NOMO-1 (cell line): Measurements from ENCODE around the gene HIVEP3.

ENCODE experiments used
- DNase-seq, 2 experiments: peaks; one replicate each; lab custom pipeline; 2025; ENCODE audit not compliant: unreplicated experiment in 2 of 2; lab: John Stamatoyannopoulos, UW

The HIVEP3 gene

GRCh38 chr1:41739061-41739955, 179.4 kb downstream of the HIVEP3 start:
- DNase-seq = peak; percentile 93 to 96

GRCh38 chr1:41738475-41738874, 180.2 kb downstream of the HIVEP3 start:
- no peak for DNase-seq

GRCh38 chr1:41738006-41738405, 180.7 kb downstream of the HIVEP3 start:
- DNase-seq = no peak

- DNase-seq = no peak
Measured at GRCh38 chr1:41735631-41736260, 183.0 kb downstream of the HIVEP3 start.

- no peak for DNase-seq
Measured at GRCh38 chr1:41735139-41735538, 183.6 kb downstream of the HIVEP3 start.

GRCh38 chr1:41734201-41734970, 184.3 kb downstream of the HIVEP3 start:
- peak; percentile 40 to 45 for DNase-seq

GRCh38 chr1:41733725-41734124, 185.0 kb downstream of the HIVEP3 start:
- DNase-seq = no peak

GRCh38 chr1:41733021-41733420, 185.7 kb downstream of the HIVEP3 start:
- DNase-seq = no peak

GRCh38 chr1:41731516-41732030, 187.1 kb downstream of the HIVEP3 start:
- no peak for DNase-seq

GRCh38 chr1:41730806-41731205, 187.9 kb downstream of the HIVEP3 start:
- DNase-seq = no peak

- DNase-seq = no peak
Measured at GRCh38 chr1:41728403-41729202, 190.1 kb downstream of the HIVEP3 start.

GRCh38 chr1:41727749-41728115, 191.0 kb downstream of the HIVEP3 start:
- DNase-seq = no peak

GRCh38 chr1:41726899-41727748, 191.6 kb downstream of the HIVEP3 start:
- DNase-seq = peak; percentile 84 to 90

- no peak for DNase-seq
Measured at GRCh38 chr1:41726292-41726691, 192.4 kb downstream of the HIVEP3 start.

- no peak for DNase-seq
Measured at GRCh38 chr1:41724926-41725325, 193.8 kb downstream of the HIVEP3 start.

GRCh38 chr1:41724248-41724647, 194.5 kb downstream of the HIVEP3 start:
- no peak for DNase-seq

- peak in 1 of 2 experiments; percentile 21 for DNase-seq
Measured at GRCh38 chr1:41723786-41724185, 194.9 kb downstream of the HIVEP3 start.

- DNase-seq = no peak
Measured at GRCh38 chr1:41722184-41722583, 196.5 kb downstream of the HIVEP3 start.

- DNase-seq = no peak
Measured at GRCh38 chr1:41720861-41721410, 197.8 kb downstream of the HIVEP3 start.
